ENCODE results near the gene CEP135.
"Not testable (repeated sequence)": the region's sequence is repeated elsewhere in the genome, so short reads cannot be mapped to it uniquely, and the experiment has no call there.

CEP135 gene

GRCh38 chr4:55948726-55949481 is at the start of gene CEP135:
TSS of gene CEP135 (plus strand) at chr4:55948945. CDS start at chr4:55952131, 3,186 bp downstream.
- DNase-seq (ENCODE audit: low spot score) = peak; percentile 97

- no peak for DNase-seq (ENCODE audit: low spot score)
Observed at GRCh38 chr4:55902677-55903076, 46.1 kb upstream of the CEP135 start.

- no peak for DNase-seq (ENCODE audit: low spot score)
Observed at GRCh38 chr4:55903577-55903976, 45.2 kb upstream of the CEP135 start.

- no peak for DNase-seq (ENCODE audit: low spot score)
Observed at GRCh38 chr4:55904576-55904975, 44.2 kb upstream of the CEP135 start.

- no peak for DNase-seq (ENCODE audit: low spot score)
Observed at GRCh38 chr4:55906323-55906722, 42.4 kb upstream of the CEP135 start.

- no peak for DNase-seq (ENCODE audit: low spot score)
Observed at GRCh38 chr4:55906989-55907388, 41.8 kb upstream of the CEP135 start.

- no peak for DNase-seq (ENCODE audit: low spot score)
Observed at GRCh38 chr4:55907469-55907868, 41.3 kb upstream of the CEP135 start.

- DNase-seq (ENCODE audit: low spot score) = peak; percentile 14
Observed at GRCh38 chr4:55910140-55910539, 38.6 kb upstream of the CEP135 start.

- no peak for DNase-seq (ENCODE audit: low spot score)
Observed at GRCh38 chr4:55912249-55912648, 36.5 kb upstream of the CEP135 start.

- peak; percentile 7 for DNase-seq (ENCODE audit: low spot score)
Observed at GRCh38 chr4:55920571-55920970, 28.2 kb upstream of the CEP135 start.

GRCh38 chr4:55921093-55921492 is 27.7 kb upstream of the CEP135 start:
- DNase-seq (ENCODE audit: low spot score) = no peak

GRCh38 chr4:55925241-55925640 is 23.5 kb upstream of the CEP135 start:
- no peak for DNase-seq (ENCODE audit: low spot score)

- DNase-seq (ENCODE audit: low spot score) = no peak
Observed at GRCh38 chr4:55926610-55927009, 22.1 kb upstream of the CEP135 start.

- no peak for DNase-seq (ENCODE audit: low spot score)
Observed at GRCh38 chr4:55927803-55928437, 20.8 kb upstream of the CEP135 start.

- DNase-seq (ENCODE audit: low spot score) = no peak
Observed at GRCh38 chr4:55928846-55929245, 19.9 kb upstream of the CEP135 start.

GRCh38 chr4:55931043-55931442 is 17.7 kb upstream of the CEP135 start:
- DNase-seq (ENCODE audit: low spot score) = no peak

- peak; percentile 12 for DNase-seq (ENCODE audit: low spot score)
Observed at GRCh38 chr4:55931833-55932232, 16.9 kb upstream of the CEP135 start.

GRCh38 chr4:55932511-55932910 is 16.2 kb upstream of the CEP135 start:
- DNase-seq (ENCODE audit: low spot score) = no peak

GRCh38 chr4:55933611-55934010 is 15.1 kb upstream of the CEP135 start:
- no peak for DNase-seq (ENCODE audit: low spot score)

GRCh38 chr4:55935907-55936306 is 12.8 kb upstream of the CEP135 start:
- DNase-seq (ENCODE audit: low spot score) = not testable (repeated sequence)

- no peak for DNase-seq (ENCODE audit: low spot score)
Observed at GRCh38 chr4:55938481-55938880, 10.3 kb upstream of the CEP135 start.

- no peak for DNase-seq (ENCODE audit: low spot score)
Observed at GRCh38 chr4:55939421-55939820, 9.3 kb upstream of the CEP135 start.

- DNase-seq (ENCODE audit: low spot score) = no peak
Observed at GRCh38 chr4:55941881-55942396, 6.8 kb upstream of the CEP135 start.
